HAP-1 (cell line): ENCODE measurements around the gene CAPN13.
A peak's percentile ranks its signal among the peaks of the same experiment; 100 is the strongest.

ENCODE experiments used
- DNase-seq, 2 experiments: peaks; one replicate each; pipeline ENCODE4 v3.0.0-alpha.2; 2016 to 2020; ENCODE audit warnings: low spot score in 2 of 2
- H3K27me3 ChIP-seq: fragments of 250-450 bp; sonication (Bioruptor Pico); 2 replicates; pipeline ENCODE4 v1.5.1; 2020; ENCODE audit warnings: low read depth, mild to moderate bottlenecking, moderate library complexity
- H3K36me3 ChIP-seq: fragments of 250-450 bp; sonication (Bioruptor Pico); replicated peaks from 2 replicates; pipeline ENCODE4 v1.5.1; 2020; ENCODE audit warnings: mild to moderate bottlenecking
- H3K4me1 ChIP-seq: fragments of 250-450 bp; sonication (Bioruptor Pico); 2 replicates; pipeline ENCODE4 v1.5.1; 2020; ENCODE audit warnings: mild to moderate bottlenecking
- H3K4me3 ChIP-seq: fragments of 250-450 bp; sonication (Bioruptor Pico); 2 replicates; pipeline ENCODE4 v1.5.1; 2020; ENCODE audit warnings: mild to moderate bottlenecking, moderate library complexity
- H3K9me3 ChIP-seq: fragments of 250-450 bp; sonication (Bioruptor Pico); 2 replicates; pipeline ENCODE4 v1.5.1; 2020; ENCODE audit warnings: mild to moderate bottlenecking, moderate library complexity
- in situ Hi-C: fragments of 300-500 bp; cut with MboI; formaldehyde crosslinking; loops from 3 replicates; pipeline ENCODE4 v1.14.3; 2020; ENCODE audit warnings: low sequenced_read_pairs, inconsistent platforms, mixed read lengths

The CAPN13 gene

DNA sequence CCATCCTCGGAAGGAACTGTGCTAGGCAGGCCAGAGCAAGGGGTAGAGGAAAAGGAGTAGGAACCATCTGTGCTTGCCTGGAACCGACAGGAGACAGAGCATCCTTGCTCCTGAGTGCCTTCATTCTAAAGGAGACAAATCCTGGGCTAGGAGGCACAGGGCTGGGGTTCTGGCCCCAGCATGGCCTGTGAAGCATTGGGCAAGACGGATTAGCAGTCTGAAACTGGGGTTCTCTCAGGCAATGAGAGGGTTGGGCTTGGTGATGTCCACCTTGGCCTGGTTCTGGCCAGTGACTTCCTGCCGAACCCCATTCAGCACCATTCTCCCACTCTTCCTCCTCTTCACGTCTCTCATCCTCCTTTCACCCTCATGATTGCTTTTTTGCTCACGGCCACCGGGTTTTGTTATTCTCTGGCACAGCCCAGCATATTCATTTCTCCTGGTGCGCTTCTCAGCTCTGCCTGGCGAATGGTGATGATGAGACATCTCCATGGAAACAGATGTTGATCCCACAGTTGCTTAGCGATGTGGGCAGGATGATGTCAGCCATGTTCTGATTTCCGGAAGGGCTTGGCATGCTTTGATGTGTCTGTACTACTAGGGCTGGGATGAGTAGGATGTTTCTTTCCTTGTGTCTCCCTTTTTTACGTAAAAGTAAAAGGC lies 127.7 kb downstream of the CAPN13 start:
- Histone ChIP-seq H3K27me3 (no peaks in the 10 kb centered on the region), H3K4me3 (no peak overlapping the region), H3K9me3 (no peaks in the 10 kb centered on the region), H3K4me1 (peaks cover 4% of the 10 kb centered on the region; the same call in 1 of the 2 replicates), H3K36me3 (no peaks in the 10 kb centered on the region)
- DNase-seq = no peak
- in situ Hi-C loops = no loop called here

DNA sequence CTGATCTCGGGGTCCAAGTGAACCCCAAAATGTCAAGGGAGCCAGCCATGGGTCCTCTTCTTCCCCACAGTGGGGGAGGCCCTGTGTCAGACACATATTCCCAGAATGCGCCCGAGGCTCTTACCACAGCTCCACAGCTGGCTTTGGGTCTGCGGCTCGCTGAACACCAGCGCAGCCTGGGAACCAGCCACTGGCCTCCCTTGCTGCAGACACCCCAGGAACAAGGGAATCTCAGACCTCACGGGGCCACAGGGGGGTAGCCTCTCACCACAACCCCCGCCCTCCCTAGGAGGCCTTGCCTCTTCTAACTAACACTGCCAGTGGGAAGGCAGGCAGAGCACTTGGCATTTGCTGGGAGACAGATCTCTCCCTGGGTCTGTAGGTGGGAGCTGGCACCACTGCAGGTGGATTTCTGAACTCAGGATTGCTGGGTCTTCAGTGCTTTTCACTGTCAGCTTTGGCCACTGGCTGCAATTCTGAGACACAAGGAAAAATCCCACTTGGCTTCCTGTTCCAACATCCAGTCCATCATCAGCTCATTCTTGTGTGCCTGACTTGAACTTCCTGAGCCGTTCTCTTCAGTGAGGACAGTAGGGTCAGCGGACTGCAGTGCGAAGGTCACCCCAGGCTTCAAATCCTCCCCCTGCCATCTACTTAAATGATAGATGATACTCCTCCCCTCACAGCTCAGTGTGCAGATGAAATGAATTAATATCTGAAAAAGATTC lies 128.7 kb downstream of the CAPN13 start:
- Histone ChIP-seq H3K9me3 (no peaks in the 10 kb centered on the region), H3K4me1 (peaks cover 4% of the 10 kb centered on the region; the same call in 1 of the 2 replicates), H3K36me3 (no peaks in the 10 kb centered on the region), H3K27me3 (no peaks in the 10 kb centered on the region), H3K4me3 (no peak overlapping the region)
- in situ Hi-C loops = no loop called here
- no peak for DNase-seq

DNA sequence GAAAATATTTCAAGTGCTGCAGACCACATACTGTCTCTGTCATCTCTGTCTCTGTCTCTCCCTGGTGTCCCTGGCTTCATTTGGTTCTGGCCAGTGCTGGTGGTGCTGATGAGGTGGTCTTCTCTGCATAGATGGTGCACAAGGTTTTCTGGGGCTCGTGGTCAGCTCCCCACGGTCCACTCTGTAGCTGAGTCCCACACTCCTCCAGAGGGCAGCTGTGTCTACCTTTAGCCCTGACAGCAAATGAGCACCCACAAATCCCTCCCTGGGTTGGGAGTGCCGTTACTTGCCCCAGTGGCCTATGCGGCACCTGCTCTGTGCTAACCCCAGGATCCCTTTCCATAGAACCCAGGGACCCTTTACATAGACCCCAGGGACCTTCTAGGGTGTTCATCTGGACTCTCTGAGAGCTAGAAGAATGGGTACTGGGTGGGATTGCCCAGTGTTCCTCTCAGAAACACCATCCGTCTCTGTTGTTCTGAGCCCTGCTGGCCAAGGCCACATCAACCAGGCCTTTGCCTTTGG lies 129.3 kb downstream of the CAPN13 start:
- H3K27me3 ChIP-seq = no peaks in the 10 kb centered on the region
- H3K4me3 ChIP-seq = no peak overlapping the region
- no peak for DNase-seq
- no peaks in the 10 kb centered on the region for H3K36me3 ChIP-seq
- in situ Hi-C loops = no loop called here
- H3K9me3 ChIP-seq = no peaks in the 10 kb centered on the region
- peaks cover 4% of the 10 kb centered on the region; the same call in 1 of the 2 replicates for H3K4me1 ChIP-seq

DNA sequence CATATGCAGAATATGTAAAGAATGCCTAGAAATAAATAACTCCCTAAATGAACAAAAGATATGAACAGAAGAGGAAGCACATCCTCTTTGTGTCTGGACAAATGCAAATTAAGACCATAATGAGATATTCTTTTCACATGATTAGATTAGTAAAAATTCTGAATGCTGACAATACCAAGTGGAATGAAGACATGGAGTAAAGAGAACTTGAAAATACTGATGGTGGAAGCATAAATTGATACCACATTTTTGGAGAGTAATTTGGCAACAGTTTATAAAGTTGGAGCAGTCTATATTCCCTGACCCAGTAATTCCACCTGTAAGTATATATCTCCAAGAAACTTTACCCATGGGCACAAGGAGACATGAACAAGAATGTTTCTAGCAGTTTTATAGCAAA lies 130.0 kb downstream of the CAPN13 start:
- Histone ChIP-seq H3K9me3 (no peaks in the 10 kb centered on the region), H3K4me3 (no peak overlapping the region), H3K4me1 (peaks cover 4% of the 10 kb centered on the region; the same call in 1 of the 2 replicates), H3K27me3 (no peaks in the 10 kb centered on the region), H3K36me3 (no peaks in the 10 kb centered on the region)
- DNase-seq = peak in 1 of 2 experiments; percentile 53
- in situ Hi-C loops = no loop called here

DNA sequence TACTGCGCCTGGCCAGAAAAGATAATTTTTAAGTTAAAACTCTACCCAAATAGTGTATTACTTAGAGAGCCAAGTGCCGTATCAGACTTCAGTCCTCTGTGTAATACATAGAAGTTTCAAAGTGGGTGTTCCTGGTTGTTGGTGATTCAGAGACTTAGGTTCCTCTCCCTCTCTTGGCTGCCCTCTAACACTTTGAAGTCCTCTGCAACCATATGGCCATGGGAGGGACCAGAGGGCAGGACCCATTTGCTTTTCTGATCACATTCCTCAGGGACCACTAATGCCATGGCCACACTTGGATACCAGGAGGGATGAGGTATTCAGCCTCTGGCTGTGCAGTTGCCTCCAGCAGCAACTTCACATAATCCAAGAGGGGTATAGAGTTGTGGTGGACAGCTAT lies 131.5 kb downstream of the CAPN13 start:
- no peaks in the 10 kb centered on the region for H3K9me3 ChIP-seq
- no peak overlapping the region for H3K4me3 ChIP-seq
- in situ Hi-C loops = no loop called here
- H3K36me3 ChIP-seq = no peaks in the 10 kb centered on the region
- H3K4me1 ChIP-seq = peaks cover 4% of the 10 kb centered on the region; the same call in 1 of the 2 replicates
- H3K27me3 ChIP-seq = no peaks in the 10 kb centered on the region
- DNase-seq = no peak

DNA sequence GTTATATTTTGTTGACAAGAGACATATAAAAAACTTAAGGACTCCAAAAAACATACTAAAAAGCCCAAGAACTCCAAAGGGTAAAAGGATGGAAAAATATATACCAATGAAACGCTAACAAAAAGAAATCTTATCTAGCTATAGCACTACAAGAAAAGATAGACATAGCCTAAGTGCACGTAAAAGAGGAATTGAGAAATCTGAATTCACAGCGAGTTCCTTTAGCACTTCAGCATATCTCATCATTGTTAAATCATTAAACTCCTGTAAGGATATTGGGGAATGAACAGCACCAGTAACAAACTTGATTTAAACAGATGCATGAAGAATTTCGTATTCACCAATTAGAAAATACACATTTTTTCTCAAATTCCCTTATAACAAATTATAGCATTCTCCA lies 134.1 kb downstream of the CAPN13 start:
- no peaks in the 10 kb centered on the region for H3K27me3 ChIP-seq
- no peak for DNase-seq
- no peaks in the 10 kb centered on the region for H3K36me3 ChIP-seq
- peaks cover 4% of the 10 kb centered on the region; the same call in 1 of the 2 replicates for H3K4me1 ChIP-seq
- in situ Hi-C loops = no loop called here
- no peak overlapping the region for H3K4me3 ChIP-seq
- H3K9me3 ChIP-seq = 0 out of 2 replicates have a peak, but pooled peaks cover 7% of the 10 kb centered on the region
